Measurements from ENCODE around the gene BCAR3. TPM values are rescaled to one million over a fixed set of nuclear protein-coding genes. Genes with fewer than 3 reads are reported as not detected.

Gene BCAR3
- total and polyA plus RNA-seq, 2 of the 4 experiments (the other 2 are of a cell fraction) = 41.4 to 46.4 TPM

DNA sequence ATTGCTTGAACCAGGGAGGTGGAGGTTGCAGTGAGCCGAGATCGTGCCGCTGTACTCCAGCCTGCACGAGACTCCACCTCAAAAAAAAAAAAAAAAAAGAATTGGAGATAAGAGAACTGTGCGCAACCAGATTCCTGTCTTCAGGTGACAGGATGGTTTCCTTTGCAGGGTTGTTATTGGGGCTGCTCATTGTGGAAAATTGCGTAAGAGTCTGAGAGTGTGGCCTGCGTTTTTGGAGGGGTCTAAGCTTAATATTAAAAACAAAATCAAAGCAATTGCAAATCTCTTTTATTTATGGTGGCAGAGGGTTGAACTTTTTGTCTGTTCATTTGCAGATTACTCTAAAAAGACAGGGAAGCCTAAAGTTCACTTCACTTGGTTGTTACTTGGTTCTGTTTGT lies 36.0 kb upstream of the BCAR3 start:
- no peak overlapping the region for H2BK5ac ChIP-seq (ENCODE audit: low read depth, low read length, poor library complexity, severe bottlenecking)
- TF ChIP-seq MAZ (IDR thresholded peaks at IDR 0.05; ENCODE audit: borderline replicate concordance, low read depth, low read length) (no peak), CEBPB (IDR thresholded peaks at IDR 0.05; ENCODE audit: low read depth, low read length) (peak; percentile 65), RCOR1 (IDR thresholded peaks at IDR 0.05; ENCODE audit: insufficient replicate concordance, low read length) (no peak), MAFK (IDR thresholded peaks at IDR 0.05; ENCODE audit: low read depth, low read length) (no peak), USF2 (IDR thresholded peaks at IDR 0.05; ENCODE audit: low read depth, low read length) (no peak), SMC3 (IDR thresholded peaks at IDR 0.05; ENCODE audit: low read depth, low read length) (no peak)
- H2BK20ac ChIP-seq (ENCODE audit: low read depth, low read length) = no peak overlapping the region
- intact Hi-C loops (cut with micrococcal nuclease) = no loop called here
- no peak overlapping the region for H3K4me3 ChIP-seq (ENCODE audit: insufficient read depth, low read depth, low read length)
- ATAC-seq (ENCODE audit: low read depth) (no peak), DNase-seq (no peak)
- no peak overlapping the region for H2BK120ac ChIP-seq (ENCODE audit: low read depth, low read length)
- no TSS peak for BruUV-seq (replicated peaks)
- H3K79me1 ChIP-seq (ENCODE audit: low read depth in 1 of 2, low read length in 2 of 2) = no peaks in the 10 kb centered on the region
- in situ Hi-C loops (cut with MboI; ENCODE audit: low sequenced_read_pairs) = no loop called here
- H3K23ac ChIP-seq (ENCODE audit: low read depth, low read length) = no peak overlapping the region
- ChIA-PET POLR2A (ENCODE audit: unreplicated experiment) (no interaction called here), CTCF (no interaction called here)
- H3K9ac ChIP-seq (ENCODE audit: low read depth, low read length) = no peak overlapping the region
- WGBS, 2 experiments (ENCODE audit: extremely low coverage in 2 of 2, insufficient read length in 1 of 2) = no CpG with 5 or more reads among the region's 7 CpGs
- no peaks in the 10 kb centered on the region for H3K36me3 ChIP-seq (ENCODE audit: control insufficient read depth, insufficient read depth, low read length)
- no peak overlapping the region for H2AK9ac ChIP-seq (replicated peaks; ENCODE audit: low read depth, low read length, poor library complexity)
- no peak overlapping the region for H3K56ac ChIP-seq (ENCODE audit: extremely low read depth, insufficient read depth, low read length)
- no peak overlapping the region for H3K18ac ChIP-seq (ENCODE audit: low read depth, low read length)
- H3K4me1 ChIP-seq (ENCODE audit: control insufficient read depth, insufficient read depth, low read length) = peaks cover 4% of the 10 kb centered on the region
- H2BK15ac ChIP-seq (ENCODE audit: low read depth, low read length) = no peak overlapping the region
- H4K20me1 ChIP-seq (ENCODE audit: insufficient read depth, low read length) = no peaks in the 10 kb centered on the region
- peaks cover 12% of the 10 kb centered on the region; the same call in 1 of the 2 replicates for H3K9me1 ChIP-seq (ENCODE audit: insufficient read depth, low read length)
- no peak overlapping the region for H3K4ac ChIP-seq (ENCODE audit: low read depth, low read length)
- H3K9me3 ChIP-seq (ENCODE audit: control insufficient read depth, insufficient read depth, low read length) = peaks cover 7% of the 10 kb centered on the region; the same call in 1 of the 2 replicates
- H2AK5ac ChIP-seq (ENCODE audit: low read depth, low read length) = no peak overlapping the region
- H4K5ac ChIP-seq (ENCODE audit: low read depth, low read length) = no peak overlapping the region
- H2AFZ ChIP-seq (replicated peaks; ENCODE audit: low read length, poor library complexity) = no peak overlapping the region
- H3K4me2 ChIP-seq (ENCODE audit: low read depth, low read length) = no peak overlapping the region
- no peak overlapping the region for H4K91ac ChIP-seq (ENCODE audit: insufficient read depth, low read depth, low read length)
- H3K27ac ChIP-seq (ENCODE audit: insufficient read depth, low read length) = no peak overlapping the region
- H3K27me3 ChIP-seq (ENCODE audit: control insufficient read depth, insufficient read depth, low read length) = no peaks in the 10 kb centered on the region
- dilution Hi-C loops (cut with HindIII; ENCODE audit: low sequenced_read_pairs, unreplicated experiment) = no loop called here
- no peak overlapping the region for H4K8ac ChIP-seq (ENCODE audit: low read depth in 2 of 2, low read length in 2 of 2)
- H3K14ac ChIP-seq (replicated peaks; ENCODE audit: low read depth, low read length) = no peak overlapping the region

All from IMR-90 (cell line).